Measurements from ENCODE around the gene NPRL2.

NPRL2 gene

DNA sequence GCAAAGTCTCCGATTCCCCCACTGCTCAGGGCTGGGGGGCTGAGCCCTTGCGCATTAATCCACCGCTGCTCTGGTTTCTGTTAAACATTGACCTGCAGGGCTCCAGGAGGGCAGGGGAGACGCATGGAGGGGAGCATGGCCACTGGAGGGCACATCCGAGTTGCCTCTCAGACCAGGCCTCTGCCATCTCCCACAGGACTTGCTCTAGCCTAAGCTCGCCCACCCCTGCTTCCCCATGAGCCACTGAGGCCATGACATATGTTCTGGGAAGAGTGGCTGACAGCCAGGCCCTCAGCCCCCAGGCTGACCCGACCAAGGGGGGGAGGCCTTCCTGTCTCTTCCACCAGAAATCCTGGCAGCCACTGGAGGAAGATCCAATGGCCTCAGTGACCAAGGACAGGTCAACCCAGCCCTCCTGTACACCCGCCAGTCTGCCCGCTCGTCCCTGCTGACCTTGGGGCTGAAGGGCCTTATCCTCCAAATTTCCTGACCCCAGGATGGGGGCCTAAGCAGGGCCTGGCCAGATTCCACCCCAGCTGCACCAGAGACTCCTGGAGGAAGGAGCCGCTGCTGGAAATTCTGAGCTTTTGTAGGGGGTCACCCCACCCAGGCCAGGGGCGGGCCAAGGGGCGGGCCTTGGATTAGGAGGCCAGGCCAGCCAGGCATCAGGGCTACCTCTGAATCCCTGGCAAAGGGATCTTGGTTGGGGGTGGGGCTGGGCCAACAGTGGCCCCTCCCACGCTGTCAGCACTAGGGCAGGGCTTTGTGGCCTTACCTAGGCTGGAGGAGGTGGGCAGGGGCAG, 47.4 kb downstream of the NPRL2 start, which contains the start of gene HYAL1:
Gene HYAL1, minus strand, starts transcription at position 562 of the 803 bp plus-strand sequence. CDS start 618 bp downstream, outside the sequence.
- no peak for DNase-seq

DNA sequence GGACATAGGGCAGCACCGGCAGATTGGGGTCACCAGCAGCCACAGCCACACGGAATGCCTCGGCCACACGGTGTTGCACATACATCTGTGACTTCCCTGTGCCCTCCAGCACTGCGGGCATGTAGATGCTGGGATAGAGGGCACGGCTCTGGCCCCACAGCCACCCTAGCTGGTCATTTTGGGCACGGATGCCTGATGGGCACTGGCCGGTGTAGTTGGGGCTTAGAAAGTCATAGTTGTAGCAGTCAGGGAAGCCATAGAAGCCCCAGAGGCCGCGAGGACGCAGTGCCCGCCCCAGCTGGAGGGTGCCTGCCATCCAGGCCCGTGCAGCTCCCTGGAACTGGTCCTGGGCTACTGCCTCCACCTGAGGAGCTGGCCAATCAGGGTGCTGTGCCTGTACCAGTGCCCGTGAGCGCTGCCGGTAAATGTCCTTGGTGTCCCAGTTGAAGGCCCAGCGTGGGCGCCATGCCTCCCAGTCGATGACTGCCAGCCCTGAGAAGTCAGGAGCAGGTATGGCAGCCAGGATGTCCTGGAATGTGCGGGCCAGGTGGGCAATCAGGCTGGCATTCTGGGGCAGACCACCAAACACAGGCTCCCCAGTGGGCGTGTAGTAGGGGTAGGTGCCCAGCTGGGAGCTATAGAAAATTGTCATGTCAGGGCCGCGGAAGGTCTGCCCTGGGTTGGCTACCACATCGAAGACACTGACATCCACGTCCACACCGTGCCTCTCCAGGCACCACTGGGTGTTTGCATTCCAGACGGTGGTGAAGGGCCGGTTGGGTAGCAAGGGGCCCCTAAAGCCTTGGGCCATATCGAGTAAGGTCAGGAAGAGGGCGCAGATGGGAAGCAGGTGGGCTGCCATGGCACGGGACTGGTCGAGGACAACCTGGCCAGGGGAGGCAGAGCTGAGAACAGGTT, 48.2 kb downstream of the NPRL2 start:
- DNase-seq = no peak

DNA sequence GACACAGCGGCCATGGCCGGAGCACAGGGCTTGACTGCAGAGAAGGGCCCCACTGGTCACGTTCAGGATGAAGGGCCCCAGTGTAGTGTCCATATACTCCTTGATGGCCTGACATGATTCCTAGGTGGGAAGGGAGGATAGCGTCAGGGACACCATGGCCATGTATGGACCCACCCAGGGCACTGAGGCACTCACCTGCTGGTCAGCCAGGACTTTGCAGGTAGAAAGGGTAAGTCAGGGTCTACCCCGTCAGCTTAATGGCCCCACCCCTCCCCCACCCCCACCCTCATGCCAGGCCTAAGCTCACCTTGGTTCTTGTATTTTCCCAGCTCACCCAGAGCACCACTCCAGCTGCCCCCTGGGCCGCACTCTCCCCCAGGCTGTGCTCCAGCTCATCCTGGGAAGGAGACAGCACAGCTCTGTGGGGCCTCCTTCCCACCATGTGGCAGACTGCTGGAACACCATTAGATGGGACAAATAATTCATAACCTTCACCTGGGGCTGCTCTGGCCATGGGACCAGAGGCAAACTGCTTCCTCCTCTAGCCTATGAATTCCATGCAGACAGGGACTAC, 49.8 kb downstream of the NPRL2 start:
- DNase-seq = no peak

DNA sequence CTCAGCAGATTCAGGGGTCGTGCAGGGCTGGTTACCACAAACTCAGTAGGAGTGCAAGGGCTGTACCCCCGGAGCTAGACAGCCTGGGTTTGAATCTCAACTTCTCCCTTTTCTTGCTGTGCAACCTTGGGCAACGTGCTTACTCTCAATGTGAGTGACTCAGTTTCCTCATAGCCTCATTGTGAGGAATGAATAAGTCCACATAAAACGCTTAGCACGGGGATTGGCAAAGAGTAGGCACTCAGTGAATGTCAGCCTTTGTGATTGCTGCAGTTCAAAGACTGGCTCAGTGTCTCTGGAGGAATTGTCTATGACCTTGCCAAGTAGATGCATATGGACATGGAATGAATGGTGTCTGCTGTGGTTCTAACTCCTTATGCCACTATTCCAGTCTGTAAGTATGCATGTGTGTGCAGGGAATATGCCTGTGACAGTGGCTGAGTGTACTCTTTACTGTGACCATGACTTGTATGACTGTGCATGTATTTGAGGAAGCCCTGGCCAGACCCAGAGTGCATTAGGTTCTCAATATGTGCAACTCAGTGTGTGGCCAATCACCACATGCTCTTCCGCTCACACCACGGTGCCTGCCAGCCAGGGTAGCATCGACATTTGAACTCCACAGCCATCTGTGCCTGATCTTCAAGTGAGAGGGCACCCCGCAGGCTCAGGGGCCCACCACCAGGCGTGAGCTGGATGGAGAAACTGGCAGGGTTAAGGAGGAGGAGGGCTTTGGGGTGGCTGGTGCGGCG, 50.5 kb downstream of the NPRL2 start:
- DNase-seq = peak in 1 of 5 donors; percentile 36

DNA sequence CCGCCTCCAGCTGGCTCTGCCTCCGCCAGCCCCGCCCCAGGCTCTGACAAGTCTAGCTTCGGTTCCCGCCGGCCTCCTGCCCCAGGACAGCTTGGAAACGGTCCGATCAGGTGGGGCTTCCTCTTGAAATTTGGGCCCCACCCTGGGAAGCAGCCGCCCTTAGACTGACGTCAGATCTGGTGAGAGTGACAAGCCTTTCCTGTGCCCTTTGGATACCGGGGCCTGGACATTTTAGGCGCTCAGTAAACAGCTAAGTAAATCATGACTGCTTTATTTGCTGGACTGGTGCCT, 51.0 kb downstream of the NPRL2 start:
- DNase-seq = no peak

DNA sequence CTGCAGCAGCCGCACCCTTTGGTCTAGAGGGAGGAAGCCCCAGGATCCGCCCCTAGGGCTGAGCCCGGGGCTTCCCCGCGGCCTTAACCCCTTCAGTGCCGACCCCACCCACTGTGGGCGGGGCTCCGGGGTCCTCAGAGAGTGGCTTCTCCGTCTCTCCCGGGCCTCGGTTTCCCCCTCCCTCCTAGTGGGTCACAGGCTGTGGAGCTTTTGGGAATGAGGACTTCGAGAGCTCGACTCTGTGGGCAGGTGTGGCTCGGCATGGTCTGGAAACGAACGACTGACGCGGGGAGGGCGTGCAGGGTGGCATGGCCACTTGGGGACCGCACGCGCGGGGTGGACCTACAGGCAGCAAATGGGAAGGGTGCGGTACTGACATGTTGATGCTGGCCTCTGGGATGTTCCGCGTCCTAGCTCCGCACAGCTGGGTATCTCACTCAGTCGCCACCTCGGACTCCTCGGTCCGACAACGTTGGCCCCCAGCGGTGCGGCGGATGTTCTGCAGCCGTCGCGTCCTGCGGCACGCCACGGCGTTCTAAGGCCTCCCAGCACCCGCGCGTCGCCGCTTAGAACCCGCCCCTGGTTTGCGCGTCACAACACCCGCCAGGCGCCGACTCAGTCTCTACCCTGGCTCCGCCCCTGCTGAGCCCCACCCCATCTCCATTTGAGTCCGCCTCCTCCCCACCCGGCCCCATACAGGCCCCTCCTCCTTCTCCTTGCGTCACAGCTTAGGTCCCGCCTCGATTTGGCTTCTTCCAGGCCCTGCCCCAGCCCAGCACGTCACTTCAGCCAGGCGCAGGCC, 51.5 kb downstream of the NPRL2 start, which contains the start of the genes HYAL3 and NAA80:
Gene HYAL3, minus strand, starts transcription at position 570 of the 802 bp plus-strand sequence. CDS start 3,803 bp downstream, outside the sequence.
Gene NAA80, minus strand, starts transcription at position 570 of the 802 bp plus-strand sequence. CDS start 1,942 bp downstream, outside the sequence.
- DNase-seq = peak; percentile 98 to 99 (median 99)

DNA sequence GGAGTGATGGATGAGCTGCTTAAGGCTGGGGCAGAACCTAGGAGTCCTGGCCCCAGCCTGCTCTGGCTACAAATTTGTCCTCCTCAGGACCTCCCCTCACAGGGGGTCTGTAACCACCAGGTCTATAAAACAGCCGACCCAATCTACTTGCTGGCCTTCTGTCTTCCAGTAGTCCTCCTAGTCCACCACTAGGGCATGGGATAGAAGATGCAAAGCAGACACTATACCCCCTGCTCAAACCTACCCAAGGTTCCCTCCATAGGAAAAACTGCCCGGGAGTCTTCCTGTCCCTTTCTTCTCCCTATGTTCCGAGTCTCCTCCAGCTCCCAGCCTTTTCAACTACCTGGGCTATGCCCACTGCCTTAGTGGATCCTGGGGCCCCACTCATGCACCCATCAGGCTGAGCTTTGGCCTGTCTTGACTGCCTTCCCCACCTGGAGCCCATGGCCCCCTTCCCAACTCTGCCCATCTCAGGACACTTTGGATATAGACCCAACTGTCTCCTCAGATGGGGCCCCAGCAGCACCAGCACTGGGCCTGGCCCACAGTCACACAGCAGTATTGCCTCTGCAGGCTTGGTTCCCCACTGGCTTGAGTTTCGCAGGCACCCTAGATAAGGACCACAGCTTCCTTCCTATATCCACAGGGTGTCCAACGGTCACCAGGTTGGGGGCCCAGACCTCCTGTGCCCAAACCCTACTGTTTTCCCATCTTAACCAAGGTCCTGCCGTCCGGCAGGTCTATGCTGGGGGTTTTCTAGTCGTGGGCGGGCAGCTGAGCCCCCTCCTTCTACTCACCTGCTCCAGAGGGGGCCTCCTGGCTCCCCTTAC, 52.5 kb downstream of the NPRL2 start:
- peak in 1 of 5 donors; percentile 36 for DNase-seq

DNA sequence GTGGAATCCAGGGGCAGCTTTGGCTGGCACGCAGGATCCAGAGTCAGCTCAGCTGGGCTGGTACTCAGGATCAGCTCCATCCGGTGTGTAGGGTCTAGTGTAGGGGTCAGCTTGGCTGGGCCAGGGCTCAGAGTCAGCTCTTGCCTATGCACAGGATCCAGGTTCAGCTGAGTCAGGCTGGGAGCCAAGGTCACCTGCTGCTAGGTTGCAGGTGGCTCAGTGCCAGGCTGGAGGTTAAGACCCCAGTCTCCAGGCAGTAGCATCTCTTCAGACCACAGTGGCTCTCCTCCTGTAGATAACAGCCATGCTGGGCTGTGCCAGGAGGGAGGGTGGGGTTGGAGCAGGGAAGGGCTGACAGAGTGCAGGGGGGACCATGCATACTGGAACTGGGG, 53.2 kb downstream of the NPRL2 start:
- DNase-seq = no peak
